DOHH2 (cell line): ENCODE measurements around the gene CLPX.

Experiments
- H3F3A ChIP-seq: fragments of 200-600 bp; sonication (generic), shearing (Covaris generic); 2 replicates; pipeline ENCODE4 v1.6.0; 2016; ENCODE audit warnings: antibody characterized with exemption, mild to moderate bottlenecking; ENCODE audit not compliant: control insufficient read depth, insufficient read depth
- H3K27ac ChIP-seq: fragments of 200-600 bp; sonication (generic); 2 replicates; pipeline ENCODE4 v1.5.1; 2014; ENCODE audit warnings: low read depth, mild to moderate bottlenecking, low read length, moderate library complexity
- H3K27me3 ChIP-seq: fragments of 200-600 bp; sonication (generic); 2 replicates; pipeline ENCODE4 v1.6.1; 2014; ENCODE audit warnings: mild to moderate bottlenecking, low read length, mixed read lengths; ENCODE audit not compliant: control insufficient read depth
- H3K36me3 ChIP-seq: fragments of 200-600 bp; sonication (generic); 2 replicates; pipeline ENCODE4 v1.6.1; 2014; ENCODE audit warnings: mild to moderate bottlenecking, low read length, moderate library complexity, mixed read lengths; ENCODE audit not compliant: control insufficient read depth
- H3K4me1 ChIP-seq: fragments of 200-600 bp; sonication (generic); 2 replicates; pipeline ENCODE4 v1.6.1; 2014; ENCODE audit warnings: mild to moderate bottlenecking, low read length, mixed read lengths; ENCODE audit not compliant: control insufficient read depth
- H3K4me2 ChIP-seq: fragments of 200-600 bp; sonication (generic); 2 replicates; pipeline ENCODE4 v1.6.0; 2014; ENCODE audit warnings: mild to moderate bottlenecking, low read length, moderate library complexity
- H3K4me3 ChIP-seq: fragments of 200-600 bp; sonication (generic); 2 replicates; pipeline ENCODE4 v1.5.1; 2014; ENCODE audit warnings: mild to moderate bottlenecking, low read length, mixed read lengths
- H3K79me2 ChIP-seq: fragments of 200-600 bp; sonication (generic); 2 replicates; pipeline ENCODE4 v1.6.1; 2014; ENCODE audit warnings: mild to moderate bottlenecking, low read length, mixed read lengths; ENCODE audit not compliant: control insufficient read depth
- H3K9me2 ChIP-seq: fragments of 200-600 bp; sonication (generic); replicated peaks from 2 replicates; pipeline ENCODE4 v1.6.1; 2014; ENCODE audit warnings: mild to moderate bottlenecking, low read length, mixed read lengths; ENCODE audit not compliant: control insufficient read depth
- H3K9me3 ChIP-seq: fragments of 200-600 bp; sonication (generic); 2 replicates; pipeline ENCODE4 v1.6.1; 2014; ENCODE audit warnings: antibody characterized with exemption, low read length, mixed read lengths; ENCODE audit not compliant: control insufficient read depth, insufficient read depth
- H4K20me1 ChIP-seq: fragments of 200-600 bp; sonication (generic); 2 replicates; pipeline ENCODE4 v1.6.0; 2014; ENCODE audit warnings: low read depth, mild to moderate bottlenecking, antibody characterized with exemption, low read length, moderate library complexity; ENCODE audit not compliant: control insufficient read depth, insufficient read depth
- EZH2phosphoT487 ChIP-seq: fragments of 200-600 bp; sonication (generic); IDR thresholded peaks from 2 replicates; pipeline ENCODE4 v1.6.1; 2017; ENCODE audit warnings: borderline replicate concordance, mild to moderate bottlenecking, antibody characterized with exemption, low read length, moderate library complexity, mixed read lengths
- TF ChIP-seq, protein P1 (sequence below): fragments of 200-600 bp; sonication (generic); IDR thresholded peaks from one replicate; pipeline ENCODE4 v1.5.1; 2014; ENCODE audit warnings: antibody characterized with exemption, mild to moderate bottlenecking, low read depth, low read length; ENCODE audit not compliant: poor library complexity, severe bottlenecking

Gene CLPX

DNA sequence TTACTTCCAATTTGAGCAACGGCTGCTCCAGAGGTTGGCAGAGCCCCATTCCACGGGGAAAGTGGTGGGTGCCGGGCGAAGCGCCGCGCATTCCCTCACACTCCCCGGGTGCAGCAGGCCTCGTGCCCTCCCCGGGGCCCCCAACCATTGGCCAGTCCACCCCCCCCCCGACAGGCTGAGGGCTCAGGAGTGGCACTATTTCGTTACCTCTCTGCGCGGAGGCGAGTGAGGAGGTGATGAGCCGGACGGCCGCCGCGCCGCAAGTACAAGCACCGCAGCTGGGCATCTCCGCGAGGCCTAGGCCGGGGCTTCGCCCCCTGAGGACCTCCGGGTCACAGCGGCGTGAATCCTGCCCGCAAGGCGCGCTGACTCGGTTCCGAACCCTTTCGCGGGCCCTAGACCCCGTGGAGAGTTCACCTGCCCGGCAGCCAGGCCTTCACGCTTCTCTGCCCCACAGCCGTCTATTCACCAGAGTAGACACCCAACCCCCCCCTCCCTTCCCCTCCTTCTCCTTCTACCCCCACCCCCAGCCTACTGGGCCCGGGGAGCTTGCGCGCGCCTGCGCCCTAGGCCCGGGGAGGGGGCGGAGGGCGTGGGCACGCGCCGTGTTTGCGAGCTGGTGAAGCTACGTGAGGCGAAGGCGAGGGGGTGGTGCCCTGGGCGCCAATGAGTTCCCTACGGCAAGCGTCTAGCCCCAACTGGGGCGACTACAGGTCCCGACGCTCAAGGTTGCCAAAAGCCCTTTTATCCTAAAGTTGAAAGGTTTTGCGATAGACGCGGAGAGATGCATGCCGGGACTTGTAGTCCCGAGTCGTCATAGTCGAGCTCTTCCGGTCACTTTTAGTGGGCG, at the start of gene CLPX:
Gene CLPX (minus strand): TSS at position 475 of the 850 bp plus-strand sequence. CDS start 189 bp downstream, at position 286.
- Histone ChIP-seq H3K9me2 (no peaks in the 10 kb centered on the region), H3K9me3 (no peaks in the 10 kb centered on the region), H3K36me3 (peaks cover 30% of the 10 kb centered on the region), H3K4me2 (peak within 1 kb of the TSS; percentile 79), H3K27me3 (no peaks in the 10 kb centered on the region), H3K79me2 (peaks cover 54% of the 10 kb centered on the region), H4K20me1 (no peaks in the 10 kb centered on the region), H3K4me1 (peaks cover 14% of the 10 kb centered on the region), H3F3A (peaks cover 5% of the 10 kb centered on the region; the same call in 1 of the 2 replicates), H3K27ac (peak within 1 kb of the TSS; percentile 84), H3K4me3 (peak within 1 kb of the TSS; percentile 85)
- TF ChIP-seq EZH2phosphoT487: no peak
- TF ChIP-seq, protein P1, sequence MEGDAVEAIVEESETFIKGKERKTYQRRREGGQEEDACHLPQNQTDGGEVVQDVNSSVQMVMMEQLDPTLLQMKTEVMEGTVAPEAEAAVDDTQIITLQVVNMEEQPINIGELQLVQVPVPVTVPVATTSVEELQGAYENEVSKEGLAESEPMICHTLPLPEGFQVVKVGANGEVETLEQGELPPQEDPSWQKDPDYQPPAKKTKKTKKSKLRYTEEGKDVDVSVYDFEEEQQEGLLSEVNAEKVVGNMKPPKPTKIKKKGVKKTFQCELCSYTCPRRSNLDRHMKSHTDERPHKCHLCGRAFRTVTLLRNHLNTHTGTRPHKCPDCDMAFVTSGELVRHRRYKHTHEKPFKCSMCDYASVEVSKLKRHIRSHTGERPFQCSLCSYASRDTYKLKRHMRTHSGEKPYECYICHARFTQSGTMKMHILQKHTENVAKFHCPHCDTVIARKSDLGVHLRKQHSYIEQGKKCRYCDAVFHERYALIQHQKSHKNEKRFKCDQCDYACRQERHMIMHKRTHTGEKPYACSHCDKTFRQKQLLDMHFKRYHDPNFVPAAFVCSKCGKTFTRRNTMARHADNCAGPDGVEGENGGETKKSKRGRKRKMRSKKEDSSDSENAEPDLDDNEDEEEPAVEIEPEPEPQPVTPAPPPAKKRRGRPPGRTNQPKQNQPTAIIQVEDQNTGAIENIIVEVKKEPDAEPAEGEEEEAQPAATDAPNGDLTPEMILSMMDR: no peak

DNA sequence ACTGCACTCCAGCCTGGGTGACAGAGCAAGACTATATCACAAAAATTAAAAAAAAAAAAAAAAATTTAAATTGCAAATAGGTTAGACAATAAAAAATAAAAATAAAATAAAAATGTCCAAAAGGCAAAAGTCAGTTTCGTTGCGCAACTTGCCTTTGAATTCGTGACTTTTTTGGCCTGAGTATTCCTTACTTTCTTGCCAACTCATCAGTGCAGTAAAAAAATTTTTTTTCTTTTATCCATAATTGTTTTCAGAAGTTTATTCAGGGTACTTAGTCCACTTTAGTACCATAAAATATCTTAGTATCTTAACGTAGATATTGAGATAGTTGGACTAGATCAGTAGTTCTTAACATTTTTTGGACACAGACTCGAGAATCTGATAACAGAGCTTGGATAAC, 48.6 kb upstream of the CLPX start:
- TF ChIP-seq EZH2phosphoT487: no peak
- TF ChIP-seq, protein P1: no peak
- Histone ChIP-seq H3K27ac (no peak overlapping the region), H3F3A (no peaks in the 10 kb centered on the region; the same call in 1 of the 2 replicates), H3K4me3 (no peak overlapping the region), H3K4me2 (no peak overlapping the region), H3K9me2 (no peaks in the 10 kb centered on the region), H3K4me1 (0 out of 2 replicates have a peak, but pooled peaks cover 3% of the 10 kb centered on the region), H4K20me1 (no peaks in the 10 kb centered on the region), H3K27me3 (no peaks in the 10 kb centered on the region), H3K9me3 (no peaks in the 10 kb centered on the region), H3K79me2 (no peaks in the 10 kb centered on the region), H3K36me3 (no peaks in the 10 kb centered on the region)

DNA sequence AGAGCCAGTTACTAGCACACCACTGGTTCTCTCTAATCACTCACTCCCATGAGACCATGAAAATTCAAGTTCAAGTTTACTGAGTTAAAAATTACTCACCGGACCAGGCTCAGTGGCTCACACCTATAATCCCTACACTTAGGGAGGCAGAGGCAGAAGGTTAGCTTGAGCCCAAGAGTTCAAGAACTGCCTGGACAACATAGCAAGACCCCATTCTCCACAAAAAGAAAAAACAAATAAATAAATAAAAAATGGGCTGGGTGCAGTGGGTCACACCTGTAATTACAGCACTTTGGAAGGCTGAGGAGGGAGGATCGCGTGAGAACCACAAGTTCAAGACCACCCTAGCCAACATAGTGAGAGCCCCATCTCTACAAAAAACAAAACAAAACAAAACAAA, 47.4 kb upstream of the CLPX start:
- Histone ChIP-seq H3K79me2 (no peaks in the 10 kb centered on the region), H3K4me2 (no peak overlapping the region), H3K4me1 (0 out of 2 replicates have a peak, but pooled peaks cover 2% of the 10 kb centered on the region), H3K27me3 (no peaks in the 10 kb centered on the region), H3K9me3 (no peaks in the 10 kb centered on the region), H3K27ac (no peak overlapping the region), H4K20me1 (no peaks in the 10 kb centered on the region), H3K36me3 (no peaks in the 10 kb centered on the region), H3K4me3 (no peak overlapping the region), H3F3A (no peaks in the 10 kb centered on the region), H3K9me2 (no peaks in the 10 kb centered on the region)
- TF ChIP-seq EZH2phosphoT487: no peak
- TF ChIP-seq, protein P1: no peak
